ENCODE measurements around the gene IFNA1. TPM values are rescaled to one million over a fixed set of nuclear protein-coding genes. Genes with fewer than 3 reads are reported as not detected.

IFNA1 gene
- total RNA-seq, 4 donors from 2014 or later: not detected

DNA sequence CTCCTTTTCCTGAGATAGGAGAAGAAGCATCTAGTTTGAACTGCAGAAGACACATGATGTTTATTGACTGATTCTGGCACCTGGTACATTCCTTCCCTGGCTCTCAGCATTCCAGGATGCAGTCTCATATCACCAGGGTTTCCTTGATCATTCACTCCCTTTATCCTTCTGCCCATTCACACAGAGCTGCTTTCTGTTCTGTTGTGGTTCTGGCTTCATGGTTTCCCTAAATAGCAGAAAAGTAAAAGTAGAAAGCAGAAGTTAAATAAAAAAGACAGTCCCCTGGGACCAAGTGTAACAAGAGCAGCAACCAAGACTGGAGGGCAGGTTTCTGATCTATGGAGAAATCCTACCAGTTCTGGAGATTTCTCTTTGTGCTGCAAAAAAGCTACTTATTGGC is 28.1 kb upstream of the IFNA1 start:
- Histone ChIP-seq H3K4me1 (peaks cover 0 to 26% (median 8%) of the 10 kb centered on the region in 4 donors), H3K27me3 (no peaks in the 10 kb centered on the region), H3K36me3 (no peaks in the 10 kb centered on the region), H3K27ac (no peak overlapping the region), H3K9me3 (no peaks in the 10 kb centered on the region), H3K4me3 (no peak overlapping the region)
- intact Hi-C loops (cut with DNase I; ENCODE audit: low total_unique reads): no loop called here
- DNase-seq: no peak
- in situ Hi-C loops (cut with MboI; ENCODE audit: low pct_ligation_motif_present in 1 of 4, low pct_unique_long_range_greater_than_20kb in 1 of 4, low sequenced_read_pairs in 3 of 4): no loop called here
- TF ChIP-seq POLR2AphosphoS5 (IDR thresholded peaks at IDR 0.05) (no peak), EP300 (IDR thresholded peaks at IDR 0.05; ENCODE audit: low read depth) (no peak), POLR2A (IDR thresholded peaks at IDR 0.05) (no peak)
- TF ChIP-seq, protein P1, sequence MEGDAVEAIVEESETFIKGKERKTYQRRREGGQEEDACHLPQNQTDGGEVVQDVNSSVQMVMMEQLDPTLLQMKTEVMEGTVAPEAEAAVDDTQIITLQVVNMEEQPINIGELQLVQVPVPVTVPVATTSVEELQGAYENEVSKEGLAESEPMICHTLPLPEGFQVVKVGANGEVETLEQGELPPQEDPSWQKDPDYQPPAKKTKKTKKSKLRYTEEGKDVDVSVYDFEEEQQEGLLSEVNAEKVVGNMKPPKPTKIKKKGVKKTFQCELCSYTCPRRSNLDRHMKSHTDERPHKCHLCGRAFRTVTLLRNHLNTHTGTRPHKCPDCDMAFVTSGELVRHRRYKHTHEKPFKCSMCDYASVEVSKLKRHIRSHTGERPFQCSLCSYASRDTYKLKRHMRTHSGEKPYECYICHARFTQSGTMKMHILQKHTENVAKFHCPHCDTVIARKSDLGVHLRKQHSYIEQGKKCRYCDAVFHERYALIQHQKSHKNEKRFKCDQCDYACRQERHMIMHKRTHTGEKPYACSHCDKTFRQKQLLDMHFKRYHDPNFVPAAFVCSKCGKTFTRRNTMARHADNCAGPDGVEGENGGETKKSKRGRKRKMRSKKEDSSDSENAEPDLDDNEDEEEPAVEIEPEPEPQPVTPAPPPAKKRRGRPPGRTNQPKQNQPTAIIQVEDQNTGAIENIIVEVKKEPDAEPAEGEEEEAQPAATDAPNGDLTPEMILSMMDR (IDR thresholded peaks at IDR 0.05): no peak

DNA sequence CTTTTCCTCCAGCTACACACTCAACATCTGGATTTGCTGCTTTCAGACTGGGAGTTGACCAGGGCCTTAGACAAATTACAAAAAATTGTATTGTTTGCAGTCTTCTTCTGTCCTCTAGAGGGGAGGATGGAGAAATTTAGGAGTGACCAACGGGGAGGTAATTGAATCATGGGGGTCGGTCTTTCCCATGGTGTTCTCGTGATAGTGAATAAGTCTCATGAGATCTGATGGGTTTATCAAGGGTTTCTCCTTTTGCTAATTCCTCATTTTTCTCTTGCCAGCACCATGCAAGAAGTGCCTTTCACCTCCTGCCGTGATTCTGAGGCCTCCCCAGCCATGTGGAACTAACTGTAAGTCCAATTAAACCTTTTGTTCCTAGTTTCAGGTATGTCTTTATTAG is 27.1 kb upstream of the IFNA1 start:
- Histone ChIP-seq H3K9me3 (no peaks in the 10 kb centered on the region), H3K4me3 (no peak overlapping the region), H3K27me3 (no peaks in the 10 kb centered on the region), H3K27ac (no peak overlapping the region), H3K36me3 (no peaks in the 10 kb centered on the region), H3K4me1 (peaks cover 0 to 26% (median 8%) of the 10 kb centered on the region in 4 donors)
- TF ChIP-seq POLR2AphosphoS5 (IDR thresholded peaks at IDR 0.05): no peak
- TF ChIP-seq, protein P1 (IDR thresholded peaks at IDR 0.05): no peak
- no peak for TF ChIP-seq POLR2A (IDR thresholded peaks at IDR 0.05)
- TF ChIP-seq EP300 (IDR thresholded peaks at IDR 0.05; ENCODE audit: low read depth): no peak
- no peak for DNase-seq
- in situ Hi-C loops (cut with MboI; ENCODE audit: low pct_ligation_motif_present in 1 of 4, low pct_unique_long_range_greater_than_20kb in 1 of 4, low sequenced_read_pairs in 3 of 4) (no loop called here), intact Hi-C loops (cut with DNase I; ENCODE audit: low total_unique reads) (no loop called here)
- 75 to 82% methylated on average over 3 to 4 of the region's 4 CpGs for WGBS, 2 donors (ENCODE audit: low coverage in 1 of 2)

DNA sequence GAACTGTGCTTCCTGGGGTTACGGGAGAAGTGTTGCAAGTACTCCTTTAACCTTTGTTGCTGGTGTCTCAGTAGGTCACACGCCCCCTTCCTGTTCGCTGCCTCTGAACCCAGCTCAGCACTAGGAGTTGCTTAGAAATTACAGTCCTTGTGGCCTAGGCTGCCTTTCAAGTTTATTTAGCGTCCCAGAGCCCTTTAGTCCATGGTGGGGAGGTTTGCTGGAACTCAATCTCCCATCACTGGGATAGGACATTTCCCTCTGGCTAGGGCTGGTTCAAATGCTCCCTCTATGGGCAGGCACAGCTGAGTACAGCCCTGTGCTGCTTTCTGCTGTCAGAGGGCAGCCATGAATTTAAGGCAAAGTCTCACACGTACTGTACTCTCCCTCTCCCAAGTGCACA is 26.6 kb upstream of the IFNA1 start:
- no peaks in the 10 kb centered on the region for H3K36me3 ChIP-seq
- TF ChIP-seq POLR2AphosphoS5 (IDR thresholded peaks at IDR 0.05): no peak
- TF ChIP-seq, protein P1 (IDR thresholded peaks at IDR 0.05): peak in 3 of 5 experiments; percentile 12 to 21 (median 13)
- TF ChIP-seq POLR2A (IDR thresholded peaks at IDR 0.05): no peak
- TF ChIP-seq EP300 (IDR thresholded peaks at IDR 0.05; ENCODE audit: low read depth): no peak
- no peaks in the 10 kb centered on the region for H3K27me3 ChIP-seq
- DNase-seq: no peak
- no peak overlapping the region for H3K4me3 ChIP-seq
- H3K9me3 ChIP-seq: no peaks in the 10 kb centered on the region
- H3K27ac ChIP-seq: no peak overlapping the region
- intact Hi-C loops (cut with DNase I; ENCODE audit: low total_unique reads) (no loop called here), in situ Hi-C loops (cut with MboI; ENCODE audit: low pct_ligation_motif_present in 1 of 4, low pct_unique_long_range_greater_than_20kb in 1 of 4, low sequenced_read_pairs in 3 of 4) (no loop called here)
- 52 to 66% methylated on average over 3 to 5 of the region's 5 CpGs for WGBS, 2 donors (ENCODE audit: low coverage in 1 of 2)
- H3K4me1 ChIP-seq: peaks cover 0 to 26% (median 8%) of the 10 kb centered on the region in 4 donors

DNA sequence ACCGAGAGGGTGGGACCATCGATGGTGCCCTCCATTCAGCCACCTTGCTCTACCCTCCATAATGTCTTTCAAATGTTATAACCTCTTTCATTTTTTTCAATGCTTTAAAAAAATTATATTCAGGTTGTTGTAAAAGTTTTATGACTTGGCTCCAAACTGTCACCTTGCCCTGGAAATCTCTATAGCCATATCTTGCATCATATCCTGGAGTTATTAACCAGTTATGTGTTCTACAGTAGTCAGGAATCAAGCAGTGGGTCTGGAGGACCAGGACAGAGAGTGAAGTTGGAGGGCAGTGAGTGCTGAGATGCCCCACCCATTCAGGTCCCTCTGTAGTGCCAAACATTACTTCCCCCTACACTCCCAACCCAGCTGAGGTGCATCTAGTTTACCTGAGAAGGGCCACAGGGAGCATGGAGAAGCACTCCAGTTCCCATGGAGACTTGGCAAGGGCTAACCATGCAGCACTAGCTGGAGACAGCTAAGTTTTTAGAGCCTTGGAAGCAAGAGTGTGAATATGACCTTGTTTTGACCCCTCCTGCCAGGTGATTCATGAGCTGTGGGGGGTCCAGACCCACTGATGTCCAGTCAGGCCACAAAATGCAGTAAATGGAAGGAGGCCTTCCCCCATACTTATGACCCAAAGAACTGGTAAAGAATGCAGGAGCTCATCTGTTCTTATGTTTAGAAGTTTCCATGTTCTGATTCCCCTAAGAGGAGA is 25.9 kb upstream of the IFNA1 start:
- TF ChIP-seq EP300 (IDR thresholded peaks at IDR 0.05; ENCODE audit: low read depth) (no peak), POLR2A (IDR thresholded peaks at IDR 0.05) (no peak), POLR2AphosphoS5 (IDR thresholded peaks at IDR 0.05) (no peak)
- TF ChIP-seq, protein P1 (IDR thresholded peaks at IDR 0.05): no peak
- 40 to 74% methylated on average over 1 to 2 of the region's 2 CpGs for WGBS, 2 donors (ENCODE audit: low coverage in 1 of 2)
- Histone ChIP-seq H3K4me1 (peaks cover 0 to 26% (median 8%) of the 10 kb centered on the region in 4 donors), H3K36me3 (no peaks in the 10 kb centered on the region), H3K9me3 (no peaks in the 10 kb centered on the region), H3K27ac (no peak overlapping the region), H3K4me3 (no peak overlapping the region), H3K27me3 (no peaks in the 10 kb centered on the region)
- intact Hi-C loops (cut with DNase I; ENCODE audit: low total_unique reads): no loop called here
- no peak for DNase-seq
- in situ Hi-C loops (cut with MboI; ENCODE audit: low pct_ligation_motif_present in 1 of 4, low pct_unique_long_range_greater_than_20kb in 1 of 4, low sequenced_read_pairs in 3 of 4): no loop called here

Measured in transverse colon (tissue), 4 donors.